ENCODE data around the gene IGHMBP2. TPM values are rescaled to one million over a fixed set of nuclear protein-coding genes. Genes with fewer than 3 reads are reported as not detected.

Gene IGHMBP2
- total RNA-seq, 1 experiment from 2014 or later, result 49.1 TPM

DNA sequence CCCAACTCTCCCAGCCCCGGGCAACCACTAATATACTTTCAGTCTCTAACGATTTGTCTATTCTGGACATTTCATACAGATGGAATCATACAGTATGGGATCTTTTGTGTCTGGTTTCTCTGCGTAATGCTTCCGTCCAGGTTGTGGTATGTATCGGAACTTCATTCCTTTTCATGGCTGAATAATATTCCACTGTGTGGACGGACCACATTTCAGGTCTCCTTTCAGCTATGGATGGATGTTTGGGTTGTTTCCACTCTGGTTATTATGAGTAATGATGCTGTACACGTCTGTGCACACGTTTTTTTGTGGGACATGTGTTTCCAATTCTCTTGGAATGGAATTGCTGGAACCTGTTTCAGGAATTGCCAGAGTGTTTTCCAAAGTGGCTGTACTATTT lies 44.6 kb upstream of the IGHMBP2 start:
- Histone ChIP-seq H3K27me3 (replicated peaks; ENCODE audit: control insufficient read depth, insufficient read depth, low read length) (no peaks in the 10 kb centered on the region), H3K9me3 (peaks cover 15% of the 10 kb centered on the region), H3K4me1 (peaks cover 30% of the 10 kb centered on the region), H3K36me3 (ENCODE audit: control insufficient read depth, insufficient read depth, low read length) (no peaks in the 10 kb centered on the region), H3K4me3 (ENCODE audit: low read depth, low read length) (no peak overlapping the region)
- no peak overlapping the region for H3K27ac Mint-ChIP-seq (ENCODE audit: unreplicated experiment)
- BruUV-seq (replicated peaks), result no TSS peak
- intact Hi-C loops (cut with micrococcal nuclease; ENCODE audit: unreplicated experiment), result loop anchor here (5.0 kb wide), 1 partner anchor 227 kb away; no protein-coding TSS in a partner anchor
- CTCF ChIA-PET, result no interaction called here
- H3K4me3 Mint-ChIP-seq (ENCODE audit: unreplicated experiment), result no peak overlapping the region
- peaks cover 12% of the 10 kb centered on the region for H3K36me3 Mint-ChIP-seq (ENCODE audit: insufficient read depth, unreplicated experiment)
- DNase-seq, result no peak
- H3K4me1 Mint-ChIP-seq (ENCODE audit: low read depth, unreplicated experiment), result peaks cover 13% of the 10 kb centered on the region
- POLR2A ChIA-PET, result no interaction called here
- H3K9me3 Mint-ChIP-seq (ENCODE audit: unreplicated experiment), result no peaks in the 10 kb centered on the region
- H3K27me3 Mint-ChIP-seq (ENCODE audit: insufficient read depth, unreplicated experiment), result no peaks in the 10 kb centered on the region
- TF ChIP-seq, protein P1, sequence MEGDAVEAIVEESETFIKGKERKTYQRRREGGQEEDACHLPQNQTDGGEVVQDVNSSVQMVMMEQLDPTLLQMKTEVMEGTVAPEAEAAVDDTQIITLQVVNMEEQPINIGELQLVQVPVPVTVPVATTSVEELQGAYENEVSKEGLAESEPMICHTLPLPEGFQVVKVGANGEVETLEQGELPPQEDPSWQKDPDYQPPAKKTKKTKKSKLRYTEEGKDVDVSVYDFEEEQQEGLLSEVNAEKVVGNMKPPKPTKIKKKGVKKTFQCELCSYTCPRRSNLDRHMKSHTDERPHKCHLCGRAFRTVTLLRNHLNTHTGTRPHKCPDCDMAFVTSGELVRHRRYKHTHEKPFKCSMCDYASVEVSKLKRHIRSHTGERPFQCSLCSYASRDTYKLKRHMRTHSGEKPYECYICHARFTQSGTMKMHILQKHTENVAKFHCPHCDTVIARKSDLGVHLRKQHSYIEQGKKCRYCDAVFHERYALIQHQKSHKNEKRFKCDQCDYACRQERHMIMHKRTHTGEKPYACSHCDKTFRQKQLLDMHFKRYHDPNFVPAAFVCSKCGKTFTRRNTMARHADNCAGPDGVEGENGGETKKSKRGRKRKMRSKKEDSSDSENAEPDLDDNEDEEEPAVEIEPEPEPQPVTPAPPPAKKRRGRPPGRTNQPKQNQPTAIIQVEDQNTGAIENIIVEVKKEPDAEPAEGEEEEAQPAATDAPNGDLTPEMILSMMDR (IDR thresholded peaks at IDR 0.05; ENCODE audit: insufficient read depth in 1 of 2, low read depth in 1 of 2, low read length in 1 of 2, severe bottlenecking in 1 of 2, unreplicated experiment in 1 of 2), result no peak

DNA sequence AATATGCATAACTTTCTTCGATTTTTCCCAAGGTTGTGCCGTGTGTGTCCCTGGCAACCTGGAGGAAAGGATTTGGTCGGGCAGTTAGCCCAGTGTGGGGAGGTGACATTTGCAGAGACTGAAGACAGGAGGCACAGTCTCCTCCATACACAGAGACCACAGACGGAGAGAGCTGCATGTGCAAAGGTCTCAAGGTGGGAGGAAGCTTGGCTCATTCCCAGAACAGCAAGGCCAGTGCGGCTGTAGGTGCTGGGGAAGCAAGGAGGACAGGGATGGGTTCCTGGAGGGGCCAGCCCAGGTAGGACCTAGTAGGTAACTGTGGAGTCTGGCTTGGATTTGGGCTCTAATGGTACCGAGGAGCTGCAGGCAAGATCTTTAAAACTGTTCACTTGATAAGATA lies 41.3 kb upstream of the IGHMBP2 start:
- Mint-ChIP-seq H3K27ac (ENCODE audit: unreplicated experiment) (no peak overlapping the region), H3K9me3 (ENCODE audit: unreplicated experiment) (no peaks in the 10 kb centered on the region), H3K4me1 (ENCODE audit: low read depth, unreplicated experiment) (peaks cover 8% of the 10 kb centered on the region), H3K36me3 (ENCODE audit: insufficient read depth, unreplicated experiment) (peaks cover 11% of the 10 kb centered on the region), H3K4me3 (ENCODE audit: unreplicated experiment) (no peak overlapping the region), H3K27me3 (ENCODE audit: insufficient read depth, unreplicated experiment) (no peaks in the 10 kb centered on the region)
- ChIA-PET POLR2A (no interaction called here), CTCF (no interaction called here)
- intact Hi-C loops (cut with micrococcal nuclease; ENCODE audit: unreplicated experiment), result no loop called here
- Histone ChIP-seq H3K27me3 (replicated peaks; ENCODE audit: control insufficient read depth, insufficient read depth, low read length) (no peaks in the 10 kb centered on the region), H3K9me3 (peaks cover 21% of the 10 kb centered on the region), H3K4me1 (peaks cover 19% of the 10 kb centered on the region), H3K36me3 (ENCODE audit: control insufficient read depth, insufficient read depth, low read length) (no peaks in the 10 kb centered on the region), H3K4me3 (ENCODE audit: low read depth, low read length) (no peak overlapping the region)
- TF ChIP-seq, protein P1 (IDR thresholded peaks at IDR 0.05; ENCODE audit: insufficient read depth in 1 of 2, low read depth in 1 of 2, low read length in 1 of 2, severe bottlenecking in 1 of 2, unreplicated experiment in 1 of 2), result no peak
- BruUV-seq (replicated peaks), result no TSS peak
- no peak for DNase-seq

DNA sequence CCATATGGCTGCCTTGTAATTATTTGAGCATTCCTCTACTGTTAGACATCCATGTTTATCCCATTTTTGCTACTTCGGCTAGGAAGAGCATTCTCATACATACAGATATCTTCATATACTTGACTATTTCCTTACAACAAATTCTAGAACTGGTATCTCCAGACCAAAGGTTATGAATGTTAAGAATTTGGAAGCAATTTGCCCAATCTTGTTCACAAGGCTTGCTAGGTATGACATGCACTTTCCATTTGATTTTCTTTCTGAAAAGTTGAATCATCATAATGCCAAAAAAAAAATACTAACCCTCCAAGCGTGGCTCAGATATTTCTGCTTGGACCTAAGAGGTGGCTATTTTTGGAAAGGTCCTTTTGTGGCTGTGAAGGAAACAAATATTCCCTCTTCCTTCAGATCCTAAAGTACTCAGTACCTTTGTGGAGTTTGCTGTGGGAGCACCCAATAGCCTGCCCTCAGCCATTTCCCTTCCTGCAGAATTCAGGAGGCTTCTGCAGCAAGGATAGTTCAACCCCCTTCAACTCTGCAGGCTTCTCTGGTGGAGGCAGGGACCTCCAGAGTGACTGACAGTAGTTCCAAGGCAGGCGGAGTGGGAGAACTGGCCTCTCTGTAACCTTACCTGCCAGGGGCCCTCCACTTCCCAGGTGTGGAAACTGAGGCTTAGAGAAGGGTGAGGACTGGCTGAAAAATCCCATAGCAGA lies 40.0 kb upstream of the IGHMBP2 start:
- ChIA-PET POLR2A (no interaction called here), CTCF (no interaction called here)
- H3K4me3 ChIP-seq (ENCODE audit: low read depth, low read length), result no peak overlapping the region
- no TSS peak for BruUV-seq (replicated peaks)
- no peaks in the 10 kb centered on the region for H3K27me3 ChIP-seq (replicated peaks; ENCODE audit: control insufficient read depth, insufficient read depth, low read length)
- H3K36me3 ChIP-seq (ENCODE audit: control insufficient read depth, insufficient read depth, low read length), result no peaks in the 10 kb centered on the region
- no peaks in the 10 kb centered on the region for H3K4me1 Mint-ChIP-seq (ENCODE audit: low read depth, unreplicated experiment)
- H3K4me3 Mint-ChIP-seq (ENCODE audit: unreplicated experiment), result no peak overlapping the region
- no peak for DNase-seq
- no peaks in the 10 kb centered on the region for H3K9me3 Mint-ChIP-seq (ENCODE audit: unreplicated experiment)
- H3K4me1 ChIP-seq, result peaks cover 10% of the 10 kb centered on the region; the same call in 1 of the 2 replicates
- no peak overlapping the region for H3K27ac Mint-ChIP-seq (ENCODE audit: unreplicated experiment)
- peaks cover 6% of the 10 kb centered on the region for H3K36me3 Mint-ChIP-seq (ENCODE audit: insufficient read depth, unreplicated experiment)
- H3K9me3 ChIP-seq, result peaks cover 21% of the 10 kb centered on the region
- TF ChIP-seq, protein P1 (IDR thresholded peaks at IDR 0.05; ENCODE audit: insufficient read depth in 1 of 2, low read depth in 1 of 2, low read length in 1 of 2, severe bottlenecking in 1 of 2, unreplicated experiment in 1 of 2), result no peak
- intact Hi-C loops (cut with micrococcal nuclease; ENCODE audit: unreplicated experiment), result no loop called here
- H3K27me3 Mint-ChIP-seq (ENCODE audit: insufficient read depth, unreplicated experiment), result no peaks in the 10 kb centered on the region

All from Caco-2 (cell line).